Measurements from ENCODE around the gene MYO3B. TPM values are rescaled to one million over a fixed set of nuclear protein-coding genes. Genes with fewer than 3 reads are reported as not detected.

MYO3B gene
- total and polyA plus RNA-seq, 5 donors, result not detected

- Histone ChIP-seq H3K4me3 (ENCODE audit: low read length) (no peak overlapping the region), H3K9me3 (ENCODE audit: control insufficient read depth, low read length) (no peaks in the 10 kb centered on the region), H3K27ac (ENCODE audit: low read length) (no peak overlapping the region), H3K4me1 (ENCODE audit: control insufficient read depth, insufficient read depth, low read length) (no peaks in the 10 kb centered on the region), H3K27me3 (ENCODE audit: control insufficient read depth, insufficient read depth) (no peaks in the 10 kb centered on the region)
- WGBS, result 84% methylated on average over 2 of the region's 2 CpGs
- ATAC-seq (no peak), DNase-seq (no peak)
- intact Hi-C loops (cut with DNase I), result no loop called here
These were observed 154.9 kb downstream of the MYO3B start for GRCh38 chr2:170332676-170333402.

GRCh38 chr2:170335351-170335750 is 157.4 kb downstream of the MYO3B start:
- ATAC-seq, result no peak
- DNase-seq, result no peak
- WGBS, result 43% methylated on average over 3 of the region's 3 CpGs

GRCh38 chr2:170336408-170336807 is 158.5 kb downstream of the MYO3B start:
- no peak overlapping the region for H3K27ac ChIP-seq (ENCODE audit: low read length)
- no peaks in the 10 kb centered on the region for H3K27me3 ChIP-seq (ENCODE audit: control insufficient read depth, insufficient read depth)
- 81% methylated on average over 2 of the region's 2 CpGs for WGBS
- ATAC-seq (no peak), DNase-seq (no peak)
- intact Hi-C loops (cut with DNase I), result no loop called here
- H3K4me1 ChIP-seq (ENCODE audit: control insufficient read depth, insufficient read depth, low read length), result no peaks in the 10 kb centered on the region
- H3K9me3 ChIP-seq (ENCODE audit: control insufficient read depth, low read length), result no peaks in the 10 kb centered on the region
- H3K4me3 ChIP-seq (ENCODE audit: low read length), result no peak overlapping the region

More at GRCh38 chr2:170335351-170335750, 157.4 kb downstream of the MYO3B start:
- no peaks in the 10 kb centered on the region for H3K4me1 ChIP-seq (ENCODE audit: control insufficient read depth, insufficient read depth, low read length)
- no peaks in the 10 kb centered on the region for H3K27me3 ChIP-seq (ENCODE audit: control insufficient read depth, insufficient read depth)
- H3K4me3 ChIP-seq (ENCODE audit: low read length), result no peak overlapping the region
- intact Hi-C loops (cut with DNase I), result no loop called here
- no peak overlapping the region for H3K27ac ChIP-seq (ENCODE audit: low read length)
- no peaks in the 10 kb centered on the region for H3K9me3 ChIP-seq (ENCODE audit: control insufficient read depth, low read length)

- H3K4me1 ChIP-seq (ENCODE audit: control insufficient read depth, insufficient read depth, low read length), result no peaks in the 10 kb centered on the region
- intact Hi-C loops (cut with DNase I), result no loop called here
- no peaks in the 10 kb centered on the region for H3K27me3 ChIP-seq (ENCODE audit: control insufficient read depth, insufficient read depth)
- H3K9me3 ChIP-seq (ENCODE audit: control insufficient read depth, low read length), result no peaks in the 10 kb centered on the region
- 69% methylated on average over 2 of the region's 2 CpGs for WGBS
- ATAC-seq (no peak), DNase-seq (no peak)
- H3K4me3 ChIP-seq (ENCODE audit: low read length), result no peak overlapping the region
- no peak overlapping the region for H3K27ac ChIP-seq (ENCODE audit: low read length)
These were observed 159.0 kb downstream of the MYO3B start for GRCh38 chr2:170336916-170337315.

- Histone ChIP-seq H3K4me3 (ENCODE audit: low read length) (no peak overlapping the region), H3K4me1 (ENCODE audit: control insufficient read depth, insufficient read depth, low read length) (no peaks in the 10 kb centered on the region), H3K9me3 (ENCODE audit: control insufficient read depth, low read length) (no peaks in the 10 kb centered on the region), H3K27me3 (ENCODE audit: control insufficient read depth, insufficient read depth) (no peaks in the 10 kb centered on the region), H3K27ac (ENCODE audit: low read length) (no peak overlapping the region)
- DNase-seq (no peak), ATAC-seq (no peak)
- 50% methylated on average over 7 of the region's 7 CpGs for WGBS
- intact Hi-C loops (cut with DNase I), result no loop called here
These were observed 161.4 kb downstream of the MYO3B start for GRCh38 chr2:170339322-170339721.

- Histone ChIP-seq H3K4me3 (ENCODE audit: low read length) (no peak overlapping the region), H3K27ac (ENCODE audit: low read length) (no peak overlapping the region), H3K9me3 (ENCODE audit: control insufficient read depth, low read length) (no peaks in the 10 kb centered on the region), H3K27me3 (ENCODE audit: control insufficient read depth, insufficient read depth) (no peaks in the 10 kb centered on the region), H3K4me1 (ENCODE audit: control insufficient read depth, insufficient read depth, low read length) (no peaks in the 10 kb centered on the region)
- ATAC-seq, result no peak
- intact Hi-C loops (cut with DNase I), result no loop called here
- DNase-seq, result no peak
- 56% methylated on average over 5 of the region's 5 CpGs for WGBS
These were observed 162.1 kb downstream of the MYO3B start for GRCh38 chr2:170339750-170340692.

GRCh38 chr2:170340693-170341068 is 162.7 kb downstream of the MYO3B start:
- Histone ChIP-seq H3K4me3 (ENCODE audit: low read length) (no peak overlapping the region), H3K4me1 (ENCODE audit: control insufficient read depth, insufficient read depth, low read length) (no peaks in the 10 kb centered on the region), H3K27ac (ENCODE audit: low read length) (no peak overlapping the region), H3K27me3 (ENCODE audit: control insufficient read depth, insufficient read depth) (no peaks in the 10 kb centered on the region), H3K9me3 (ENCODE audit: control insufficient read depth, low read length) (no peaks in the 10 kb centered on the region)
- no peak for DNase-seq
- intact Hi-C loops (cut with DNase I), result no loop called here
- ATAC-seq, result no peak
- 82% methylated on average over 1 of the region's 1 CpG for WGBS

GRCh38 chr2:170341684-170342623 is 164.0 kb downstream of the MYO3B start:
- DNase-seq (no peak), ATAC-seq (no peak)
- intact Hi-C loops (cut with DNase I), result no loop called here
- 58% methylated on average over 8 of the region's 8 CpGs for WGBS
- no peaks in the 10 kb centered on the region for H3K9me3 ChIP-seq (ENCODE audit: control insufficient read depth, low read length)
- no peaks in the 10 kb centered on the region for H3K27me3 ChIP-seq (ENCODE audit: control insufficient read depth, insufficient read depth)
- no peaks in the 10 kb centered on the region for H3K4me1 ChIP-seq (ENCODE audit: control insufficient read depth, insufficient read depth, low read length)
- H3K4me3 ChIP-seq (ENCODE audit: low read length), result no peak overlapping the region
- no peak overlapping the region for H3K27ac ChIP-seq (ENCODE audit: low read length)

- no peak overlapping the region for H3K4me3 ChIP-seq (ENCODE audit: low read length)
- ATAC-seq (no peak), DNase-seq (no peak)
- intact Hi-C loops (cut with DNase I), result no loop called here
- no peaks in the 10 kb centered on the region for H3K27me3 ChIP-seq (ENCODE audit: control insufficient read depth, insufficient read depth)
- no peaks in the 10 kb centered on the region for H3K4me1 ChIP-seq (ENCODE audit: control insufficient read depth, insufficient read depth, low read length)
- no peak overlapping the region for H3K27ac ChIP-seq (ENCODE audit: low read length)
- H3K9me3 ChIP-seq (ENCODE audit: control insufficient read depth, low read length), result no peaks in the 10 kb centered on the region
- WGBS, result 73% methylated on average over 3 of the region's 3 CpGs
These were observed 166.9 kb downstream of the MYO3B start for GRCh38 chr2:170344663-170345346.

- ATAC-seq, result no peak
- Histone ChIP-seq H3K4me1 (ENCODE audit: control insufficient read depth, insufficient read depth, low read length) (no peaks in the 10 kb centered on the region), H3K27me3 (ENCODE audit: control insufficient read depth, insufficient read depth) (no peaks in the 10 kb centered on the region), H3K9me3 (ENCODE audit: control insufficient read depth, low read length) (no peaks in the 10 kb centered on the region), H3K27ac (ENCODE audit: low read length) (no peak overlapping the region), H3K4me3 (ENCODE audit: low read length) (no peak overlapping the region)
- no peak for DNase-seq
- intact Hi-C loops (cut with DNase I), result no loop called here
- WGBS, result 73% methylated on average over 2 of the region's 2 CpGs
These were observed 167.7 kb downstream of the MYO3B start for GRCh38 chr2:170345607-170346006.

Data from right cardiac atrium (tissue), 5 donors.